IPS DF 19.7 (cell line): ENCODE results near the gene BMP5.

Experiments
- DNase-seq: peaks from one replicate; pipeline ENCODE4 v3.0.0-alpha.2; 2013; ENCODE audit warnings: low read depth, low spot score

BMP5 gene

DNA sequence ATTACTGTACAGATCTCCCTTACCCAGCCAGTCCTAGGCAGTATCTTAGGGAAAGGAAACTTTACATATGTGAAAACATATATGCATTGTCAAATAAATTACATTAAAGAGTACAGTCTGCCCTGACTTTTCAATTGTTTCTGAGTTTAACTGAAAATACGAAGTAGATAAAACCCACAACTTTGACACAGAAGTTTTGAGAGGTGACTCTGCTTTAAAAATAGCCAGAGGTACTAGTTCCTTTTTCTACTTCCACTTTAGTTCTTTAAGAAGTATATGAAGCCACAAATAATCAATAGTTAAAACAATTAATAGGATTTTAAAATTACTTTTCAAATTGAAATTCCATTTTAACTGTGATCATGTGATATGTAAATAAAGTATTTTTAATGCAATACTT, 62.9 kb downstream of the BMP5 start:
- DNase-seq: no peak

DNA sequence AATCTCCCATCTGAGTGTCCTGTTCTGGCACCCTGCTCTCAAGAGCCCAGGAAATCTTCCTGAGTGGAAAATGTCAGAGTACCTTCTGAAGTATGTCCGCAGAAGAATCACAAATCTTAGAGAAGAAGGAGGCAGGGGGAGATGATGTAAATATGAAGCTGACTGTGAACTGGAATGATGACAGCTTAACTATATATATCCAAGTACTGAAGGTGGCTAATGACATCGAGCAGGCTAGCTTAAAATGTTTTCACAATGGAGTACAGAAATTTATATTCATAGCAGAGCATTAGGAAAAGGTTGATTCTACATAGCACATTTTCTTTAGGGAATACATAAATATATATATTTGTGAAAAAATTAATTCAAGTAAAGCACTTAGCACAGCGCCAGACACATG, 64.3 kb downstream of the BMP5 start:
- no peak for DNase-seq

DNA sequence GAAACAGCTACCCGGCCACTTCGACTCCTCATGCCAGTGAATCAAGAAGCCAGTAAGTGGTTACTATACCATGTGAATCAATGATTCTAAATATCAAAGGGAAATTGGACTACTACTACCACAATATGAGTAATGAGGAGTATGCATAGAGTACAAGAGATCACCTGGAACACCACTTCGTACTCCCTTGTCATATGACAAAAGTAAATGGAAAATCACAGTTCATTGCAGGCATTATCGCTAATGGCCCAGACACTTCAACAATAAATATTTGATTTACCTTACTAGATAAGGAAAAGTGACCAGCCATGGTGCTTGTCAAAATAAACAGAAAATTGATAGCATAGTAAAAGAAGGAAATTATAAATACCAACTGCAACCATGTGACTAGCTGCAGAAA, 73.1 kb downstream of the BMP5 start:
- DNase-seq: no peak

DNA sequence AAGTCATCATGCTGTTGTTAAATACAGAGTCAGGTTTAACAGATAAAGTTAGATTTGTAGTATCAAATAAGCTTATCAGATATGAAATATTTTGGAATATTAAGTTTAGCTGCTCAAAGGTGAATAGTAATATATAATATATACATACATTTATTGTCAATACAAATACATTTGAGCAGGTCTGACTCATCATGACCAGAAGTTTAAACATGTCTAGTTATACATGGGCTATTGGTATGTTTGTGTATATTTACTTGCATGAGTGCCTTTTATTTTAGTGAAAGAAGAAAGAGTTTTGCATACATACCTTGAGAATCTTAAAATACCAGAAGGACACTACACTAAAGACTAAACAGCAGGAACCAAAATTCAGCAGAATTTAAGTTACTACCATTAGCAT, 76.8 kb downstream of the BMP5 start:
- DNase-seq: no peak

DNA sequence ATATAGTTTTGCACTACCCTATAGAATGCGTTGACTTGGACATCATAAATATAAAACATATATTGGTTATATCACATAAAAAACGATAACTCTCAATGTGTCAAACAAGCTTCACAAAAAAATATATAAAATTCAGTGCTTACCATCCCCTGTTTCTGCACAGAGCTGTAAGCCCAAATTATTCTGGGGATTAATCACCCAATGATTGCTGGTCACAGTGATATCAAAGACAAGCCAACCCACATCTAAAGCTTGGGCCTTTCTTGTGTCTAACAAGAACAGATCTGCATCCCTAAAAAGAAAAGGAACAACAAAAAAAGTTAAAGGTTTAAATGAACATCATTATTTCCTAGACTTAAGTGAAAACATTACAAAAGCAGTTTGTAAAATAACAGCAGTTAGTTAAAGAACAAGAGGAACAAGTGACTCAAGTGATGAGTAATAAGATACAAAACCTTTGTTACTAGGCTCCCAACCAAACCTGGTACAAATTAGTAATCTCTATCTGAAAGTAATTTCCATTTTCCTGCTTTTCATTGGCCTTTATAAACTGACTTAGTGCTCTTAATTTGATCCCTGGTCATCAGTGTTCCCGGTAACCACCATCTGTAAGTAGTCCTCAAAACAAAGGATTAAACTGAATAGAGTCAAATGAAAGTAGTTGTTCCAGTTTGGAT, 81.1 kb downstream of the BMP5 start:
- DNase-seq: no peak

DNA sequence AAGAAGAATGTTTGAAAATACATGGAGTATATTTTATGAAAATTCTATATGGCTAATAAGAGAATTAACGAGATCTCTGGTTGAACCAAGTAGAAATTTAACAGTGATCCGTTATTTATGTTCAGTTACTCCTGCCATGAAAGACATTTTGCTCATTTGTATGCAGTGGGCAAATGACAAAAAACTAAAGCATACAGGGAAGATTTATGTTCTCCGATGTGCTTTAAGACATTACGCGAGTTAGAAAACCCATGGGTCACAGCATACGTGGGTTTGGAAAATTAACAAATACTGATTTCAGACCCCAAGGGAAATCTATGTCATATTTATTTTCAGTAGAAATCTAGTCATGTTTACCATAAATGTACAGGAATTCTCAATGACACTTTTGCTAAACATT, 90.1 kb downstream of the BMP5 start:
- no peak for DNase-seq

DNA sequence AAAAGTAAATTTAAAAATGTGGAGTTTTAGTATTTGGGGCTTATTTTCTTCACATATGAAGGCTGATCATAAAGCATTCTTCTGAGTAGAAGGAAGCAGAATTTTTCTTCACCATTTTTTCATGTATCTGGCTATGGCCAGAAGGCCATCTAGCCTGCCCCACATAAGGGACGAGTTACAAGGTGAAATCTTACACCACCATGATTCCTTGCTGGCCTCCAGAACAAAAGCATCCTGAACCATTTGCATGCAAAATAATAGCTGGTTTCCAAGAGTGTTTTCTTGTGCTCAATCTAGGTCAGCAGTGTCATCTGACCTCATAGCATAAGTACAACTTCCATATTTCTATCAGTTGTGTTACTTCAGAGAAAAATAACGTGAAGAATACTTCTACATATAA, 93.1 kb downstream of the BMP5 start:
- peak; percentile 9 for DNase-seq

DNA sequence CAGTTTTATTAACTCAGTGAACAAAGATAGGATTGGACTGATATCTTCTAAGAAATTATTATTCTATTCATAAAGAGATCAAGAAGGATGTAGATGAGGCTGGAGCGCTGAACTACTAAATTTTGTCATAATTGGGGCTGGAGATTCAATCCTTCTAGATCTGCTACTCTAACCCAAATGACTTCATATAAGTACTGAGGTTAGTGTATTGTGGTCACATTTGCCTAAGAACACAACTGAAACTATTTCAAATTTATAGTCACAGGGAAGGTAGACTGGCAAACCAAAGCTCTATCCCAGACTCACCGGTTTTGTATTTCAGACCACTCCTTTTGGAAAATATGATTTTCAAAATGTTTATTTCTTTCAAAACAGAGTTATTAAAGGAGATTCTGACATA, 96.7 kb downstream of the BMP5 start:
- DNase-seq: no peak

DNA sequence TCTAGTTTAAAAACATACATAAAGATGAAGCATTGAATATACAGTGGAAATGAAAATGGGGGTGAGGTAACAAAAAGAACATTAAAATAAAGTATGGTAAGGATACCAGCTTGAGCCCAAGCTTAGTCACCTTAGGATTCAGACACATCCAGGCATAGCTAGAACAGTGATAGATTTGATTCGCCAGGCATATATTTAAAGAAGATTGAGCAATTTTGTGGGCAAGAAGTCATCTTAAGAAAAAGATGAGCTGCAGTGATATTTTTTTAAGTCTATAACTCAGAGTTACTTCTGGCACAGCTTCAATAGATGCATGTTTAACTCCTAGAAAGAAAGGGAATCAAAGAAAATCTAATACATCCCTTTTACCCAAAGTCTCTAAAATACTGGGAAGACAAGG, 97.9 kb downstream of the BMP5 start:
- DNase-seq: no peak

DNA sequence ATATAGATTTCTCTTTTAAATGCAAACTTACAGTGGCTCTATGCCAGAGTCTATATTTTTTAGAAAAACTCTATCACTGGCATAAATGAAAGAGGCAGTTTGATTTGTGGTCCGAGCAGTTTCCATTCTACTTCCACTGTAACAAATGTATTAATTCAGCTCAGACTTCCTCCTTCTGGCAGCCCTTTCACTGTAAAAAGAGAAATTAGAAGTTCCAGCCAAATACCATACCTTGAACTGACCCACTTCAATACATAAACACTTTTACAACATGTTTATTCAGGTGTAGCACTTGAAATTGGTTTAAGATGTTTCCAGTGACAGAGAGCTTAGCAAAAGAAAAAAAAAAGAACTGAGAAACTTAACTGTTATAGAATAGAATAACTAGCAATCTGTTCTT, 99.3 kb downstream of the BMP5 start:
- DNase-seq: no peak

DNA sequence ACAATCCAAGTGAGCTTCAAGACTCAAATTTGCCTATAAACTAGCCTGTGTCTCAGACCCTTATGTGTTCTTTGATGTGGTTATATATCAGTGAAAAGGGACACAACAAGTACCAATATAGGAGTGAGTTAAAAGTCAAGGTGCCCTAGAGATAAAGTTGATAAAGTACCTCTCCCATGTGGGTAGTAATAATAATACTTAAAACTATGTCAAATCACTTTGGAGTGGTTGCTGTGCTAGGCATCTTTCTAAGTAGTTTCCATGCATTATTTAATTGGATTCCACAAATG, 100.4 kb downstream of the BMP5 start:
- no peak for DNase-seq

DNA sequence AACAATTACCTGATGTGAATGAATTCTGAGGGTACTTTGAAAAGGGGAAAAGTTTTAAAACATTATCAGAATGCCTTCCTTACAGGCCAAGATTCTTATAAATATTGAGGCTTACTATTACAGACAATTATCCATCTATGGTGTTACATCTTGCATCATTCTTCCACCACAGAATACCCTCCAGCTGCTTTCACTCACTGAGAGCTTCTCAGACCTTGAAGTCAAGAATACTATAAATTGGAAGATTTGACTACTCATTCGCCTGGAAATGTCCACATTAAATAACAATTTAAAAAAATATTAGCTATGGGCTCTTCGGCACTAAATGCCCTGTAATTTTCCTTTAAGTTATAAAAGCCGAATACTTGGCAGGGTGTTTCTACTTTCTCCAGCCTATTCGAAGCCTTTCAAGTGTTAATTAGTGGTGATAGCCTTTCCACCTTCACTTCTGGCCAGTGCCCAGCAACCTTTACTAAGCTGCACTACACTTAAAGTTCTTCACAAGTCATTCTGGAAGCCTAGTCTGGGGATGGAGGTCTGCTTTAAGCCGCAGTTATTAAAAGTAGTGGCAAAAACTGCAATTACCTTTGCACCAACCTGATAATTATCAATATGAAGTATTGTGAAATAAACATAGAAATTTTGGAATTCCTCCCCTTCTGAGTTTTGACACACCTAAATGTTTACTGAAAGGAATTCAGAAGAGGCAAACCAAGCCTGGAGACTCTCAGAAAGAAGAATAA, 100.9 kb downstream of the BMP5 start:
- no peak for DNase-seq

DNA sequence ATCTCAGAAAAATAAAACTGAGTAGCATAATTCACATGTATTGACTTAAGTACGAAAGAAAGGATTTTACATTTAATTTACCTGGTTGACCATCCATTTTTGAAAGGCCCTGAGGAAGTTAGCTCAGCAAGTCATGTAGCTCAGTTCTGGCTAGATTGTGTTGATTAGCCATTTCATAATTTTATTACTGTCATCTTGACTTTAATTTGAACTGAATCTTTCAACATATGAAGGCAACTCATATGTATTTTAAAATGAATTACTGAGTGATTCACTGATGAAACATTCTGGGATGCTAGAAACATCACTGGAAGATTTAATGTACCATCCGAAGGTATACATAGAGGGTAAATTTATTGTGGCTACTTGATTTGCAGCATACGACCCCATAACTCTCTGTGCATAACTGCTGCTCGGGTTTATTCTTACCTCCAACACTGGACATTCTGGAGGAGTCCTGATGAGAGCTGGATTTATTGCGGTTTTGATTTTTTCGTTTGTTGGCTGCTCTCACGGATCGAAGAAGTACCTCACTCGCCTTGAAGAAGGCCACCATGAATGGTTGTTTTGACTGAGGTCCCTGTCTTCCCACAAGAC, 101.7 kb downstream of the BMP5 start:
- DNase-seq: no peak

DNA sequence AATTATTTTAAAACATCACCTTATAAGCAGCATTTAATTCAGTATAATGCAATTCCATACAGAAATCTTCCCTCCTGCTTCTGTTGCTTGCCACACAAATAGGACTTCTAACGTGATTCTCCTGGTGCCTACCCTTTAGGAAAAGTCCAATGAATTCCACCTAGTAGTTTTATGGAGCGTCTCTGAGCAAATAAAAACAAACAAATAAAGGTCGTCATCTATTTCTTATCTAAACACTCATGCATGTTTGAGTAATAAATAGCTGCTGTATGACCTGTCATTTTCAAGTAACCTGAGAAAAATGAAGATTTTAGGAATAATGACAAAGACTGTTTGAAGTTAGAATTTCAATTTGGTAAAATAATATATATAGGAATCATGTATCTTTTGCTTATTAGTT, 102.7 kb downstream of the BMP5 start:
- DNase-seq: no peak

DNA sequence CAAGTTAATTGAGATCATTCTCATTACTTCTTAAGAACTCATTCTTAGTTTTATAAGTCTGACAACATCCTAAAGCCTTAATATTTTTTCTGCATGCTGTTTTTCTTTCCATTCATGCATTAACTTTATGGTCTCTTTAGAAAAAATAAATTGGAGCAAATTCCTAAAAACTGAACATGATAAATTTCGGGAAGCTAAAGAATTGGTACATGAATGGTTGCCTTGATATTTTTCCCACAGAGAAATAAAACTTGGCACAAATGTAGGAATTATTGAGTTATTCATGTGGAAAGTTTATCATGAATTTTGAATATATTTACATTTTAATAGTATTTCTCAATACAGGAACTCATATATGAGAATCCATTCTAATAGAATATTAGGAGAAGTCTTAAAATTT, 115.9 kb downstream of the BMP5 start:
- DNase-seq: no peak

DNA sequence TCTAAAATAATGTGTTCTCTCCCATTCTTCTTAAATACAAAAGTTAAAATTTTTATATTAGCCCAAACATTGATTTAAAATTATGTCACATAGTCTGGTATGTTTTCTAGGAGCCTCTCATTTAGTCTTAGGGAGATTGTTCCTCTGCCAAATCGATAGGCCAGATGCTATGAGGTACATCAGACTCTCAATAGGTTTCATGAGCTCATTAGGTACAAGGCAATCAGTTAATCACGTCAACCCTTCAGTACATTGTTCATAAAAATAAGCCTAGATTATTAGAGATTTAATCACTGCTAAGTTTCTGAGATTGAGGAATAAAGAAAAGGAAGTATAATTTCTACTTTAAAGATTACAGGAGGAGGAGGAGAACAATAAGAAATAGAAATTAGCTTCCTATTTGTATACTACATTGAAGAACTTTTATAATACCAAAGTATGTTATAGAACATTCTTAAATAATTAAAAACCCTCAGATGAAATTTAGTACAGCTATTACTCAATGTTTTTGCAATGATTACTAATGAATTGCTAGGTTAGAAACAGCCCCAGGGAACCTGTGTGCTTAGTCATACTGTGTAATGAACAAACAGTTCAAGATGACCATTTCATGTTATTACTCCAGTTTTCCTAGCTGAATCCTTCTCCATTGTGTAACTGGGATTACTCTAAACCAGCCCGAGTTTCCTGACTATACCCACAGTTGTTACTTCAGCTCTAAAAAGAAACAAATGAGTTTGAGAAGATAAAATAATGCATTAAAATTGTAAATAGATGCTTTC, 117.0 kb downstream of the BMP5 start:
- no peak for DNase-seq

DNA sequence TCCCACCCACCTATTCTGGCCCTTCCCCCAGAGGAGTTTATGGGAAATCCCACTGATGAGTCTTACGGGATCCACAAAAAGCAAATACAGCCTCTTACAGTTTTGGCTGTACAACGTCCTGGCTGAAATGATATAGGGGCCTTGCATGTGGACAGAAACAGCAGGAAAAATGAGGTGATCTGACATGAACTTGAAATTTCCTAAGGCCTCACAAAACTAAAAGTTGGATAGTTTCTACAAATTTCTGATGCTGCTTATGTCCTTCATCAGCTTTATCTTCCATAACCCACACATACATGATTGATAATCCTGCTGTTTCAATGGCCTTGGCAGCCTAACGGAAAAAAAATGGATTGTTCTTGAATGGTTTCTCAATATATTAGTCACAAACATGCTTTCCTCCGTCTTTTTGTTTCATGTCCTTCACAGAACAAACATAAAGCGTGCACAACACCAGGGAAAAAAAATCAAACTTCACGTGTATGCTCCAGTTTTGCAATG, 118.8 kb downstream of the BMP5 start:
- no peak for DNase-seq

DNA sequence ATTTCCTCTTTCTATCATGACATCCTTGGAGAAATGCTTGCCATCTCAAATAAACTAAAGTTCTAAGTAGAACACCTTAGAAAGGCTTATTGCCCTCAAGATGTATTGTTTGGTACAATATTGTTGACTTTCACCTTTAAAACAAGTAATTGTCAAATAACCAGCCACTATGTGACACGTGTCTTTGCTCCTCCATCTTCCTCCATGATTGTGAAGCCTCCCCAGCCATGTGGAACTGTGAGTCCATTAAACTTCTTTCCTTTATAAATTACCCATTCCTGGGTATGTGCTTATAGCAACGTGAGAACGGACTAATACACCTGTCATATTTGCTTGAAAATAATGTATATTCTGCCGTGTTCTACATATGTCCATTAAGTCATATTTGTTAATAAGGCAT, 126.5 kb downstream of the BMP5 start:
- DNase-seq: no peak

DNA sequence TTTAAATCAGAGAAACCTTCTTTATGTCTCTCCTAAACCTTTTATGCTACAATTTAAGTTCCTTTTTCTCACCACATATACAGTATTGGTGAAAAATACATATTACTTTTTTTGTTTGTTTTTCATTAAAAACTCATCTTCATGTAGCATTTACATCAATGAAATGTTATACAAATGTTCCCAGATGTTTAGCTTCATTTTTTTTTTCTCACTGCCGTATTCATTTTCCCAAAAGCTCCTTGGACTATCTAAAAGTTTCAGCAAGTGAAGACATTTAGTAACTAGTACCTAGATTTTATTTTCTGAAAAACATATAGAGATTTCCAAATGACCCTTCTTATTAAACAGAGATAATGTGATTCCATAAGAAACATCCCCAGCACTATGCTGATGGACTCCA, 128.9 kb downstream of the BMP5 start:
- DNase-seq: no peak

DNA sequence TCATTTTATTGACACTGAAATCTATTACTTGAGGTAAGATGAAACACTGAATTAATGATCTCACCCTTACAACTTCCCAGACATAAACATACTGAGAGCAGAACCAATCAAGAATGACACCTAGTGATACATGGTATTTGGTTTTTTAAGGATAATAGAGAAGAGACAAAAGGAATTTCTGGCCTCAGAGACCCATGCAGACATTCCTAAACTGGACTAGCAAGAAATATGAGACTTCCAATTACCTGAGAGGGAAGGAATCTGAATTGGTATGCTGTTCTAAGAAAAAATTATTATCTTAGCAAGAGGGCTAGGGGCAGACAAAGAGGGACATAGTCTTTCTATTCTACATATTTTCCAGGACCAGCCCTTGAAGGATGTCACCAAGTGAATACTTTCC, 141.1 kb downstream of the BMP5 start:
- DNase-seq: no peak

DNA sequence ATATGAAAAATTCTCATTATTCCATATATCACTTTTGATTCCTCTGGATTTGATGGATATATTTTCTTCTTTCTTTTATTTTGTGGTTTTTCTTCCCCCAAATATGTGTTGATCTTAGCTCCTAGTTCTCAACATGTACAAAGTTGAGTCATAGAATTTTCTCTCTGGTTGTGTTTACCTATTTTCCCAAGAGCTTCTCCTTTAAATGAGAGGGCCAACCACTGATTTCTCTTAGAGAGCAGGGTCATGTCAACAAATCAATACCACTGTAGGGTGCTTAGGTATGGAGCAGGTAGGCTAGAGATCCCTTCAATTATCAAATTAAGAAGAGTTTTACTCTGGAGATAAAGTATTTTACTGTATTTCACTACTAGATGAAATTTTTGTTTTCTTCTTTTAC, 145.7 kb downstream of the BMP5 start:
- no peak for DNase-seq

DNA sequence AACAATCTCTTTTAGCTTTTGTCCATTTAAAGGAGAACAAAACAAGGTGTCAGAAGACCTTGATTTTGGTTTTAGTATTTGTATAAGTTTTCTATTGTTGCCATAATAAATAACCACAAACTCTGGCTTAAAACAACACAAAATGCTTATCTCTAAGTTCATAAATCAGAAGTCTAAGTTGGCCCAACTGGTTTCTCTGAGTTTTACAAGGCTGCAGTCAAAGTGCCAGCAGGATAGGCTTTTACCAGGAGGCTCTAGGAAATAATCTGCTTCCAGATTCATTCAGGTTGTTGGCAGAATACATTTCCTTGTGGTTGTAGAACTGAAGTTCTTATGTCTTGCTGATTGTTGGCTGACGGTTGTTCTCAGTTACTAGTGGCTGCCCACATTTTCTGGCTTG, 149.2 kb downstream of the BMP5 start:
- DNase-seq: no peak

DNA sequence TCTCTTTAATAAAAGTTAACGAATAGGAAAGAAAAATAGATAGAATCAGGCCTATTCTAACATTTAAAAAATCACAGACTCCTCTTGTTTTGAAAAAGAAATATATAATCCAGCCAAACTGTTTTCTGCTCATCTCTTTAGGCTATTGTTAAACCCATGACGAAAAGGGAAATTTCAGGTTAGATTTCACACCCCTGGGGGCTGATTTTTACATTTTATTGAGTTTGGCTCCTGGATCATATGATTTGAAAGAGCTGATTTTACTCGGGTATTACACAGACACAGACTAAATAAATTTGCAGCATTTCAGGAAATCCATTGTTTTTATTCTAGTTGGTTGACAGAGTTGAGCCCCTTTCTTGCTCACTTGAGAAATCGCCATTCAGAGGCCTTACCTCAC, 160.6 kb downstream of the BMP5 start:
- DNase-seq: no peak
